Subcutaneous abdominal adipose tissue (tissue), 5 donors: Measurements from ENCODE around the gene AEBP2.
"Not testable (repeated sequence)": the region's sequence is repeated elsewhere in the genome, so short reads cannot be mapped to it uniquely, and the experiment has no call there.

Experiments used
- H3K27ac ChIP-seq: one replicate; pipeline ENCODE4 v1.7.0; 2013; ENCODE audit warnings: low read depth, mild to moderate bottlenecking, inconsistent platforms, low read length, moderate library complexity
- H3K27me3 ChIP-seq, 5 donors: one replicate each; pipeline ENCODE4 v1.7.0; 2013; ENCODE audit warnings: low read length in 5 of 5, inconsistent platforms in 1 of 5; ENCODE audit not compliant: control insufficient read depth in 5 of 5, insufficient read depth in 4 of 5
- H3K36me3 ChIP-seq, 5 donors: one replicate each; pipeline ENCODE4 v1.7.0; 2013; ENCODE audit warnings: low read length in 5 of 5; ENCODE audit not compliant: control insufficient read depth in 5 of 5, insufficient read depth in 5 of 5
- H3K4me1 ChIP-seq, 5 donors: one replicate each; pipeline ENCODE4 v1.7.0; 2013; ENCODE audit warnings: low read length in 5 of 5, mild to moderate bottlenecking in 3 of 5, moderate library complexity in 1 of 5; ENCODE audit not compliant: control insufficient read depth in 5 of 5, insufficient read depth in 5 of 5
- H3K4me3 ChIP-seq, 5 donors: one replicate each; pipeline ENCODE4 v1.7.0; 2013; ENCODE audit warnings: low read length in 5 of 5, low read depth in 1 of 5
- H3K9ac ChIP-seq, 5 donors: one replicate each; pipeline ENCODE4 v1.7.0; 2013; ENCODE audit warnings: low read length in 5 of 5, mild to moderate bottlenecking in 4 of 5, moderate library complexity in 3 of 5
- H3K9me3 ChIP-seq, 5 donors: one replicate each; pipeline ENCODE4 v1.7.0; 2013; ENCODE audit warnings: low read length in 5 of 5; ENCODE audit not compliant: control insufficient read depth in 5 of 5
- donor health status: healthy.
- donor health status: healthy.
- donor health status: healthy.
- donor health status: healthy.
- donor health status: healthy.

Gene AEBP2

GRCh38 chr12:19542606-19543005 is 103.3 kb downstream of the AEBP2 start:
- Histone ChIP-seq H3K36me3 (no peaks in the 10 kb centered on the region), H3K27me3 (no peaks in the 10 kb centered on the region), H3K4me3 (no peak overlapping the region), H3K4me1 (peaks cover 13 to 20% (median 20%) of the 10 kb centered on the region in 5 donors), H3K9me3 (peaks cover 0 to 4% (median 0%) of the 10 kb centered on the region in 5 donors), H3K9ac (no peak overlapping the region), H3K27ac (no peak overlapping the region)

DNA sequence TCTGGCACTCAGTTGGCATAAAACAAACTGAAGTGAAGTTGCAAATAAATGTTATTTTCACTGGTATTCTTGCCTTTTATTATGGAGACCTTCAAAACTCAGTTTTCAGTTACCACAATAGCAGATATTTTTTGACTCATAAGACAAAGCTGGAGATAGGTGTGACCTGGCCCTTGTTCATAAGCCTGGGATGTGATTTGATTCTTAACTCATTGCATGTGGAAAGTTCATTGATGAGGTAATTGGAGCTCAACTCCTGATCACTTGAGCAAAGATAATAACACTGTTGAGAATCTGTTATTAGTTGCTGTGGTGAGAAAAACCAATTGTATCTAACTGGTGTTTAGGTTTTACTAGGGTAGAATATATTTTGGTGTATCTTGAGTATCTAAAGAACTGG is 105.1 kb downstream of the AEBP2 start:
- Histone ChIP-seq H3K27ac (no peak overlapping the region), H3K36me3 (no peaks in the 10 kb centered on the region)

DNA sequence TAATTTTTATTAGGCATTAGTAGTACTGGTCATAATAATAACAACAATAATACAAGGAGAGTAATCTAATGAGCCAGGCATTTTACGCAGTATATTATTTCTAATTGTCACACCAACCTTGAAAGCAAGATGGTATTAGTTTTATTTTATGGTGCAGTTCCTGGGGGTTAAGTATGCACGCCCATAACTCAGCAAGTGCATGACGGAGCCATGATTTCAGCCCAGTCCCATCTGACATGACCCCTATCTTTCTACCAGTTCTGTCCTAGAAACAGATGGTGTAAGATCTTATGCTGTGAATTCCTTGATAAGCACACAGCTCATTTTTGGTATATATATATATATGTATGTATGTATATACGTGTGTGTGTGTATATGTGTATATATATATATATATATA is 106.0 kb downstream of the AEBP2 start:
- H3K27ac ChIP-seq = no peak overlapping the region
- H3K9ac ChIP-seq = no peak overlapping the region
- no peaks in the 10 kb centered on the region for H3K27me3 ChIP-seq
- H3K4me1 ChIP-seq = peaks cover 13 to 27% (median 20%) of the 10 kb centered on the region in 5 donors
- no peak overlapping the region for H3K4me3 ChIP-seq
- H3K9me3 ChIP-seq = peaks cover 0 to 4% (median 0%) of the 10 kb centered on the region in 5 donors
- H3K36me3 ChIP-seq = no peaks in the 10 kb centered on the region

More for the DNA sequence above, 105.1 kb downstream of the AEBP2 start:
- Histone ChIP-seq H3K27me3 (no peaks in the 10 kb centered on the region), H3K9ac (no peak overlapping the region), H3K4me1 (peaks cover 13 to 26% (median 20%) of the 10 kb centered on the region in 5 donors), H3K9me3 (peaks cover 0 to 4% (median 0%) of the 10 kb centered on the region in 5 donors), H3K4me3 (no peak overlapping the region)

DNA sequence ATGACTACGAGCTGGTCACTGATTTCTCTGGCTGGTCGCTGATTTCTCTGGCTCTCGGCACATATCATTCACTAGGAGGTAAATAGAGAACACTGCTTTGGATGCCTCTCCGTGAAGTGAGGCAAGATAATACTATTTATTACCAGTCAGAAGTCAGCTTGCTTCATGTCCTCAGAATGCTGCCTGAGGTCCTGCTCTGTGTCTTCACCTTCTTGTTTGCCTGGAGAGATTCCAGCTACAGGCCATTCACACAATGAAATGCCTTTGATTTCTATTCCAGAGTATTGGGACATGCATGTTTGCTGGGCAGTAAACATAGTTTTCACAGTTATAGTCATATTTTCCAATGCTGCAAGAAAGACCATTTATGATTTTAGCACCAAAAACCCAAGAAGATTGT is 106.7 kb downstream of the AEBP2 start:
- peaks cover 13 to 27% (median 20%) of the 10 kb centered on the region in 5 donors for H3K4me1 ChIP-seq
- H3K27me3 ChIP-seq = no peaks in the 10 kb centered on the region
- peak overlapping the region; percentile 47 for H3K27ac ChIP-seq
- peak overlapping the region in 2 of 5 donors; percentile 22 to 37 for H3K4me3 ChIP-seq
- peak overlapping the region in 1 of 5 donors; percentile 25 for H3K9ac ChIP-seq
- H3K9me3 ChIP-seq = peaks cover 0 to 4% (median 0%) of the 10 kb centered on the region in 5 donors
- H3K36me3 ChIP-seq = no peaks in the 10 kb centered on the region

DNA sequence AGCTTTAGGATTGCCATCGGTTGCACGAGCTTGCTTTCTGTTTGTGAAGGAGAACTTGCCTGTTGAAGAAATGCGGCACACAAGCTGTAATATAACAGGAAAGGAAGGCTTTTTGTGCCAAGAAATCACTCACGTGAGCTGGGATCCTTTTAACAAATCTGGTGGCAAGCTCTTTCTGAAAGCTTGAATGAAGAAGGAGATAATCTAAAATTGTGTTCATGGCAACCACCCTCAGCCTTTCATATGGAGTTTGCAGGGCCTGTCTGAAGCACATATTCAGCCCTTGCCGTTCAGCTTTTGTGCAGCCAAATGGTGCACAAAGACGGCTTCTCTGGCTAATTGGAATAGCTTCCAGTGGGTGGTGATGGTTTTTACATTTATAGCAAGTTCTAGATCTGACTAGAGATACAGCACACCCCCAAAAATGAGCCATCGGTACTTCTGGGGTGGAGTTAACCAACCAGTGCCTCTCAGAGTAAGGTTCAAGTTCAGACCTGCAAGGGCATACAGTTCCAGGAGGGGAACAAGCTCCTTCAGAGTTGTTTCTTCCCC is 107.4 kb downstream of the AEBP2 start:
- Histone ChIP-seq H3K36me3 (no peaks in the 10 kb centered on the region), H3K4me3 (peak overlapping the region in 3 of 5 donors; percentile 43 to 53 (median 43)), H3K9me3 (peaks cover 0 to 2% (median 0%) of the 10 kb centered on the region in 5 donors), H3K27ac (peak overlapping the region; percentile 47), H3K9ac (peak overlapping the region in 2 of 5 donors; percentile 32), H3K27me3 (no peaks in the 10 kb centered on the region), H3K4me1 (peaks cover 13 to 27% (median 20%) of the 10 kb centered on the region in 5 donors)

DNA sequence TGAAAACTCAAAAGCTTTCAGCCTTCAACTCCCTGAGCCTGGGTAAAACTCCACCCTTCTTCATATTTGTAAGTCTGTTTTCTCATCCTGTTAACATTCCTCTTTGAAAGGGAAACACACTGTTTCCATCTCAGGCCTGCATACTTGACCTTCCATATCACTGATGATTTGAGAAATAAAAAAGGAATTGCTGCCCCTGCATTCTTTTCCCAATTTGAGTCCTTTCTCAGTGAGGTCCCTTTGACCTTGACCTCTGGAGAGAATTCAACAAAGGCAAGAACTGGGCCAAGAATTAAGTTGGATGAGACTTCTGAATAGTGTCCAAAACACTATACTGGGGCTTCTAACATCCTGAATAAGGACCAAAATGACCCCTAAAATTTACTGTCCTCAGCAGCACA is 108.0 kb downstream of the AEBP2 start:
- peaks cover 13 to 27% (median 23%) of the 10 kb centered on the region in 5 donors for H3K4me1 ChIP-seq
- H3K4me3 ChIP-seq = no peak overlapping the region
- H3K36me3 ChIP-seq = no peaks in the 10 kb centered on the region
- no peaks in the 10 kb centered on the region for H3K9me3 ChIP-seq
- H3K27ac ChIP-seq = peak overlapping the region; percentile 47
- H3K9ac ChIP-seq = no peak overlapping the region
- no peaks in the 10 kb centered on the region for H3K27me3 ChIP-seq

DNA sequence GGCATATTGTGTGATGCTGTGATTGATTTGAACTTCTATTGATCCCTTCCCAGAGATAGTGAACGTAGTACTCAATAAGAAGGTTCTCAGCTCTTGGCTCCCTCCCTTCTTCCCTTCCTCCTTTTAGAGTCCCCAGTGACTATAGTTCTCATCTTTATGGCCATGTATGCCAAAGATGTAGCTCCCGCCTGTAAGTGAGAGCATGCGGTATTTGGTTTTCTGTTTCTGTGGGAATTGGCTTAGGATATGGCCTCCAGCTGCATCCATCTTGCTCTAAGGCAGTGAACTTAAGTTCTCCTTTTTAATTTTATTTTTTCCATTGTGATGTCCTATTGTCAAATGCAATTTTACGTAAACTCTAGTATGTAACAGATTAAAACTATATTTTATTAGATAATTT is 109.5 kb downstream of the AEBP2 start:
- H3K4me3 ChIP-seq = no peak overlapping the region
- no peaks in the 10 kb centered on the region for H3K27me3 ChIP-seq
- no peaks in the 10 kb centered on the region for H3K9me3 ChIP-seq
- no peak overlapping the region for H3K9ac ChIP-seq
- no peaks in the 10 kb centered on the region for H3K36me3 ChIP-seq
- peaks cover 14 to 35% (median 27%) of the 10 kb centered on the region in 5 donors for H3K4me1 ChIP-seq
- no peak overlapping the region for H3K27ac ChIP-seq

DNA sequence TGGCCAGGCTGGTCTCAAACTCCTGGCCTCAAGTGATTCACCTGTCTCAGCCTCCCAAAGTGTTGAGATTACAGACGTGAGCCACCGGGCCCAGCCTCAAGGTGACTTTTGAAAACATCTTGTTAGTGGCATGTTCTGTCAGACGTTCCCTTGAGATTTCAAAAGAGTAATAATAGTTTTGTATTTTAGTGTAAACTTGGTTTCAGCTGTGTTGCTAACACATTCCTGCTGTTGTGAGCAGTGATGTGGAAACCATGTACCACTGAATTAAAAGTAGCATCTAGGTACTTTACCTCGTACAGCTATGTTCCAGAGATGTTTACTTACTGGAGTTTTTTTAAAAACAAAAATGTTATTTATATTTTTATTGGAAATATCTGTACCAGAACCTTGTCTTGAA is 111.3 kb downstream of the AEBP2 start:
- Histone ChIP-seq H3K9ac (no peak overlapping the region), H3K27me3 (no peaks in the 10 kb centered on the region), H3K36me3 (no peaks in the 10 kb centered on the region), H3K4me3 (no peak overlapping the region), H3K9me3 (no peaks in the 10 kb centered on the region), H3K4me1 (peaks cover 14 to 36% (median 28%) of the 10 kb centered on the region in 5 donors), H3K27ac (no peak overlapping the region)

DNA sequence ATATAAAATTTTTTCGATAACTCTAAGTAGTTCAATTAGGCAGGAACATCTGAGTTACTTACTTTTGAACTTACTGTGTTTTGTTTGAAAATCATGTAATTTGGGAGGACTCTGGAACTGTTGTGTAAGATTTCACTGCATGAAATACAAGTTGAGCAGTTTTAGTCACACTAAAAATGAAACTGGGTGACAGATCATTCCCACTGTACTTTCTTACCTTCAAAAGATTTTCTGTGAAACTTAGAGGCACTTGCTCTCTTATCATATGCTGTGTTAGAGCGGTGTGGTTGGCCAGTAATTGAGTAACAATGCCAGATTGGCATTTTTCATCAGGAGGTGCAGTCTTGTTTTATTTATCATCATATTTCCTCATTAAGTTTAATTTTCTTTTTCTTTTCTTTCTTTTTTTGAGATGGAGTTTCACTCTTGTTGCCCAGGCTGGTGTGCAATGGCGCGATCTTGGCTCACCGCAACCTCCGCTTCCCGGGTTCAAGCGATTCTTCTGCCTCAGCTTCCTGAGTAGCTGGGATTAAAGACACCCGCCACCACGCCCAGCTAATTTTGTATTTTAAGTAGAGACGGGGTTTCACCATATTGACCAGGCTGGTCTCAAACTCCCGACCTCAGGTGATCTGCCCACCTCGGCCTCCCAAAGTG is 113.3 kb downstream of the AEBP2 start:
- H3K9me3 ChIP-seq, H3K9ac ChIP-seq, H3K36me3 ChIP-seq, H3K27me3 ChIP-seq, H3K4me3 ChIP-seq: not testable (repeated sequence)
- peaks cover 2 to 17% (median 8%) of the 10 kb centered on the region in 5 donors for H3K4me1 ChIP-seq
- H3K27ac ChIP-seq = peak overlapping the region; percentile 23

DNA sequence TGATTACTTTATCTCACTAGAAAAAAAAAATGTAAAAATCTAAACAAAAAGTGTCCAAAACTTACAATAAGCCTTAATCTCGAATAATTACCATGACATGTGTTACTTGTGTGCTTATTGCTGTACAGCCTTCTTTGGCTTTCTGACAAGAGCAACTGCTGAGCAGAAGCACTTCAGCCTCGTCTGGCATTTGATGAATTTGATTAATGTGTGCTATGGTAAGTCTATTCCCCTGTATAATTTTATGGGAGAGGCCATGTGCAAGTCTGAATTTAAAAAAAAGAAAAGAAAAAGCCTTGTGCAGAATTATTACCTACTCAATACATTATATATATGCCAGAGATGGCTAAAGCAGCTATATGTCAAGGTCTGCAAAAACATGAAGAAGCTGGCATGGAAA is 113.9 kb downstream of the AEBP2 start:
- H3K4me3 ChIP-seq = no peak overlapping the region
- peak overlapping the region; percentile 23 for H3K27ac ChIP-seq
- no peak overlapping the region for H3K9ac ChIP-seq
- no peaks in the 10 kb centered on the region for H3K36me3 ChIP-seq
- H3K27me3 ChIP-seq = no peaks in the 10 kb centered on the region
- H3K9me3 ChIP-seq = no peaks in the 10 kb centered on the region
- peaks cover 2 to 17% (median 8%) of the 10 kb centered on the region in 5 donors for H3K4me1 ChIP-seq
